HG02759 (cell line): Measurements from ENCODE around the gene CHMP3.
"Not testable (repeated sequence)": the region's sequence is repeated elsewhere in the genome, so short reads cannot be mapped to it uniquely, and the experiment has no call there.

Source experiments
- ATAC-seq: cut with Tn5 transposase; IDR thresholded peaks from one replicate; pipeline ENCODE4 v1.9.1; 2021; ENCODE audit warnings: mild to moderate bottlenecking, moderate library complexity; ENCODE audit not compliant: unreplicated experiment

The CHMP3 gene

DNA sequence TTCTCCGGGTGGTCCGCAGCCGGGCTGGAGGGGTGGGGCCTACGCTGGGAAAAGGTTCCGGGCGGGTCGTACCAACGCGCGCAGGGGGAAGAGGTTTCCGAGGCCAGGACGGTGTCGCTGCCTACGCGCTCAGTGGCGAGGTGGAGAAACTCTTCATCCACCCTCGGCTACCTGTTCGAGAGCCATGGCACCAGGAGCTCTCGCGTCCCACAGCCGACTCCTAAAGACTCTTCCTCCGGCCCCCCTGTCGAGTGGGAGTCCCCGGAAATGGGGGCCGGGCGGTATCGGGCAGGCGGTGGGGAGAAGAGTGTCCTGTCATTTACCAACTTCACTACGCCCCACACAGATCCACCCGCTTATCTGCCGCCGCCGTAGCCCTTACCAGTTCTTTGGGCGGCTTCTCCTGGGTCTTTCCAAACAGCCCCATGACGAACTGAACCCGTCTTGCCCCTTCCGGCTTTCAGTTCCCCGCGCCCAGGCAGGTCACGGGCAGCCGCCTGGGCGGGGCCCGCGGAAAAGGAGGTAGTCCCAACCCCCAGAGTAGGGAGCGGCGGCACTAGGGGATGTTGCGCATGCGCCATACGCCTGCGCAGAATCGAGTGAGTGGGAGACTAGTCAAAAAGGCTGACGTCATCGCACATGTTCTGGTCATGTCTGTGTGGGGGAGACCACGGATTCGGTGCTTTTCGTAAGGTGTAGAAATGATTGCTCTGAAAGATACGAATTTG lies at the start of gene CHMP3:
TSS of gene CHMP3 (minus strand) at position 522 of the 728 bp plus-strand sequence. CDS start at position 427, 95 bp downstream.
- peak; percentile 88 for ATAC-seq

GRCh38 chr2:86610871-86611270 lies 47.6 kb upstream of the CHMP3 start:
- no peak for ATAC-seq

DNA sequence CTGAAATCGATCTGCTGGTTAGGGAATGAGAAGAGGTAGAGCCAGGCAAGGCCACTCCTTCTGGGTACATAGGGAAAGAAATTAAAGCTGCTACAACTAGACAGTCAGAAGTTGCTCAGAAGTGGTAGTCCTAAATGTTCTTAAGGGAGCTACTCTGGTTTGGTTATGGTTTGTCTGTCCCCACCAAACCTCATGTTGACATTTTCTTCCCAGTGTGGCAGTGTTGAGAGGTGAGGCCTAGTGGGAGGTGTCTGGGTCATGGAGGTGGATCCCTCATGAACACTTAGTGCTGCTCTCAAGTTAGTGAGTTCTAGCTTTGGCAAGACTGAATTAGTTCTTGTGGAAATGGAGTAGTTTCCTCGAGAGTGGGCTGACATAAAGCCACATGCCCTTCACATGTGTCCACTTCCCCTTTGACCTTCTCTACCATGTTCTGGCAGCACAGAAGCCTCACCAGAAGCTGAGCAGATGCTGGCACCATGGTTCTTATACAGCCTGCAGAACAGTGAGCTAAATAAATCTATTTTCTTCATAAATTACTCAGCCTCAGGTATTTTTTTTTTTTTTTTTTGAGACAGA lies 45.7 kb upstream of the CHMP3 start:
- ATAC-seq: no peak

GRCh38 chr2:86603905-86604304 lies 40.7 kb upstream of the CHMP3 start:
- no peak for ATAC-seq

- ATAC-seq: no peak
Measured at GRCh38 chr2:86598966-86599365, 35.7 kb upstream of the CHMP3 start.

DNA sequence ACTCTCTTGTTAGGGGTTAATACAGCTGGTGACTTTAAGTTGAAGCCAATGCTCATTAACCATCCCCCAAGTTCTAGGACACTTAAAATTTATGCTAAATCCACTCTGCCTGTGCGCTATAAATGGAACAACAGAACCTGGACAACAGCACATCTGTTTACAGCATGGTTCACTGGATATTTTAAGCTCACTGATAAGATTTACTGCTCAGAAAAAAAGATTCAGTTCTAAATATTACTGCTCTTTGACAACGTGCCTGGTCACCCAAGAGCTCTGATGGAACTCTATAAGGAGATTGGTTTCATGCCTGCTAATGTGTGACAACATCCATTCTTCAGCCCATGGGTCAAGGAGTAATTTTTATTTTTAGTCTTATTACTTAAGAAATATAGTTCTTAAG lies 32.9 kb upstream of the CHMP3 start:
- no peak for ATAC-seq

GRCh38 chr2:86593266-86593665 lies 30.0 kb upstream of the CHMP3 start:
- no peak for ATAC-seq

DNA sequence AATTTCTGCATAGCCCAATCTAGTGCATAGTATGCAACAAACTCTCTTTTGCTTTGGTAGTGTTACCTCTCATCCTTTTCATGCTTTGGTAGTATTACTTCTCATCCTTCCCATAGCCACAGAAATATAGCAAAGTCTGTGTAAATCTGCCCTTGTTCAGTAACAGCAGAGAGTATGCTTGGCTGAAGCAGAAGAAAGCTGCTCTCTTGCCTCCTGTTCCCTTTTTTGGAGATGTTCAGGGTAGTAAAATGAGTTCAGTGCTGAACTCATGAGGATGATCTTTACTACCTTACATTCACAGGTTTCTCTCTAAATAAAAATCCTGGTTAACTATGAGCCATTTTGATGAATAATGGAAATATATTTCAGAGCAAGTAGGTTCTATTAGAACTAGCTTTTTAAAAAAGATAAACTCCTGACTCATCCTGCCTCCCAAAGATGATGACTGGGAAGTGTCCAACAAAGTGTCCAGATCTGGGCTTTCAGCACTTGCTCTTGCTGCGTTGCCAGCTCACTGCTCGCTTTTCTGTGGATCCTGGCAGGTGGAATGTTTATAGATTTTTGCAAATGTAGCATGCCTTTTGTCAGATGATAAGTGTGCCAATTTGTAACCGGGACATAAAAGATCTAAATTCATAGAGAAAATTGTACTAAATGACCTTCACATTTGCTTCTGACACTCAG lies 29.4 kb upstream of the CHMP3 start:
- ATAC-seq: no peak

DNA sequence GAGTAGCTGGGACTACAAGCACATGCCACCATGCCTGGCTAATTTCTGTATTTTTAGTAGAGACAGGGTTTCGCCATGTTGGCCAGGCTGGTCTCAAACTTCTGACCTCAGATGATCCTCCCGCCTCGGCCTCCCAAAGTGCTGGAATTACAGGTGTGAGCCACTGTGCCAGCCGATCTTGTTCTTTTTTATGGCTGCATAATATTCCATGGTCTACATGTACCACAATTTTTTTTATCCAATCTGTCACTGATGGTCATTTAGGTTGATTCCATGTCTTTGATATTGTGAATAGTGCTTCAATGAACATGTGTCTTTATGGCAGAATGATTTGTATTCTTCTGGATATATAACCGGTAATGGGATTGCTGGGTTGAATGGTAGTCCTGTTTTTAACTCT lies 26.5 kb upstream of the CHMP3 start:
- ATAC-seq: not testable (repeated sequence)

DNA sequence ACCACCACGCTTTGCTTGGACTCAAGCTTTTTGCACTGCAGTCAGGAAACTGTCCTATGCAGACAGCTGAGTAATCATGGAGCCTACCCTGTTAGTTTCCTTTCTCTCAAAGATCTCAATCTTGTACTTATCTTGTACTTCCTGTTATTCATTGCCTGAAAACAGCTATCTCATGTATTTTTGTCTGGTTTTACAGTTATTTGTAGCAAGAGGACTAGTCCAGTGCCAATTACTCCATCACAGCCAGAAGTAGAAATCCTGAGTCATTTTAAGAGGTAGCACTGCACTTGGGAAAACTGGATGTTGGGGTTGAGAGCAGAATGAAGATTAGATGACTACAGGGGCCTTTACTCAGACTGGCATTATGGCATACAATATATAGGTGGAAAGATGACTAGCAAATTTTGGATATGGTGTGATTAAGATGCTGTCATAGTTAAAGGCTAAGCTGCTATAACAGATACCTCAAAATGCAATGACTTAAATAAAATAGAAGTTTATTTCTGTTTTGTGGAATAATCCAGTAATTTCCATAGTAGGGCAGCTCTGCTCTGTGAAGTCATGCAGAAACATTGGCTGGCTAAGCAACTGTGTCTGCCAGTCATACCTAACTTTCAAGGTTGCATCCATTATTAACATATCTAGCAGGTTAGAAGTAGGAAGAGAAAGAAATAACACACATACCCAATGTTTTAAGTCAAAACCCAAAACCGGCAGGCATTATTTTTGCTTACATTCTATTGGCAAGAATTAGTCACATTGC lies 21.1 kb upstream of the CHMP3 start:
- ATAC-seq: peak; percentile 54

- ATAC-seq: no peak
Measured at GRCh38 chr2:86580560-86580959, 17.3 kb upstream of the CHMP3 start.

- ATAC-seq: no peak
Measured at GRCh38 chr2:86577817-86578456, 14.7 kb upstream of the CHMP3 start.

DNA sequence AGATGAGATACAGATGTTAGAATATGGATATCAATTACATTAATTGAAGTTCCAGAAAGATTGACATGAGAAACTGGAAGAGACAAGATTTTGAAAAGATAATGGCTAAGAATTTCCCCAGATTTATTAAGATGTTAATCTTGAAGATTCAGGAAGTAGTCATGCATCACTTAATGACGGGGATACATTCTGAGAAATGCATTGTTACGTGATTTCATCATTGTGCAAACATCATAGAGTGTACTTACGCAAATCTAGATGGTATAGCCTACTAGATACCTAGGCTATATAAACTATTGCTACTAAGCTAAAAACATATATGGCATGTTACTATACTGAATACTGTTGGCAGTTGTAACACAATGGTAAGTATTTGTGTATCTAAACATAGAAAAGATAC lies 6.8 kb upstream of the CHMP3 start:
- ATAC-seq: no peak

GRCh38 chr2:86566821-86567190 lies 3.6 kb upstream of the CHMP3 start:
- ATAC-seq: no peak

GRCh38 chr2:86566158-86566820 lies 3.0 kb upstream of the CHMP3 start:
- no peak for ATAC-seq

- no peak for ATAC-seq
Measured at GRCh38 chr2:86563650-86564061, 413 bp upstream of the CHMP3 start.

- ATAC-seq: no peak
Measured at GRCh38 chr2:86562485-86562921, 740 bp downstream of the CHMP3 start.

- no peak for ATAC-seq
Measured at GRCh38 chr2:86557836-86558235, 5.4 kb downstream of the CHMP3 start.

DNA sequence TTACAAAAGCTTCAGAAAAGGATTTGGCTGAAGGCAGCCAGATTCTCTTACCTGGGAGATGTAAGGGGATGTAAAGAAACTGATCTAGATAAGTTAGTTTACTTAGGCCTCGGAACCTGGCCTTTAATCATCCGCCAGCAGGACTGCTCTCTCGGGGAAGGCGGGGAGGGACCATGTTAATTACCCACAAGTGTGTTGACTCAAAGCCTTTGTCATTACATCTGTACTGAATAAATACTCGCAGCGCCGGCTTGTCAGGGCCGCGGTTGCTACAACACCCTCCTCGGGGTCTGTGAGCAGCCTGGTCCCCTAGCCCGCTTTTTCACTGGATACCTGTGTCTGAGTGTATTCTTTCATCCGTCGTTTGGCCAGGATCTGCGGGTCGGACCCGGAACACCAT lies 6.7 kb downstream of the CHMP3 start:
- ATAC-seq: no peak

DNA sequence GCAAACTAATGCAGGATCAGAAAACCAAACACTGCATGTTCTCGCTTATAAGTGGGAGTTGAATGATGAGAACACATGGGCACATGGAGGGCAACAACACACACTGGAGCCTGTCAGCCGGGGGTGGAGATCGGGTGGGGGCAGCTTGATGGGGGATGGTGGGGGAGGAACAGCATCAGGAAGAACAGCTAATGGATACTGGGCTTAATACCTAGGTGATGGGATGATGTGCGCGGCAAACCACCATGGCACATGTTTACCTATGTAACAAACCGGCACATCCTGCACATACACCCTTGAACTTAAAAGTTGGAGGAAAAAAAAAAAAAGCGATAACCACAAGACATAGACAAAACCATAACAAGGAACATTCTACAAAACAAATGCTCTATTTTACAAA lies 10.4 kb downstream of the CHMP3 start:
- no peak for ATAC-seq
